ENCODE data around the gene IQGAP1.

IQGAP1 gene

GRCh38 chr15:90387534-90388461, at the start of gene IQGAP1 (continued):
- TF ChIP-seq KLF9 (tag by site-specific recombination; IDR thresholded peaks at IDR 0.05; ENCODE audit: low read depth) (peak; percentile 71; the same call in 1 of the 2 replicates), KLF7 (tag by site-specific recombination; IDR thresholded peaks at IDR 0.05; ENCODE audit: borderline replicate concordance) (peak; percentile 71; the same call in 1 of the 2 replicates), GLI4 (tag by site-specific recombination; IDR thresholded peaks at IDR 0.05) (no peak), ZSCAN30 (tag by site-specific recombination; IDR thresholded peaks at IDR 0.05) (0 out of 2 replicates have a peak, but pooled peaks have one; percentile 18), ZNF561 (tag by site-specific recombination; IDR thresholded peaks at IDR 0.05; ENCODE audit: borderline replicate concordance) (peak; percentile 23; the same call in 1 of the 2 replicates), SP7 (tag by site-specific recombination; IDR thresholded peaks at IDR 0.05) (0 out of 2 replicates have a peak, but pooled peaks have one; percentile 19), YY2 (tag by site-specific recombination; IDR thresholded peaks at IDR 0.05) (0 out of 2 replicates have a peak, but pooled peaks have one; percentile 44), SALL2 (tag by site-specific recombination; IDR thresholded peaks at IDR 0.05; ENCODE audit: borderline replicate concordance) (no peak), ZNF660 (tag by site-specific recombination; IDR thresholded peaks at IDR 0.05) (no peak), SP3 (tag by site-specific recombination; IDR thresholded peaks at IDR 0.05) (peak; percentile 95), ZBTB8A (tag by site-specific recombination; IDR thresholded peaks at IDR 0.05) (peak; percentile 60), PRDM6 (tag by site-specific recombination; IDR thresholded peaks at IDR 0.05) (no peak), IKZF3 (tag by site-specific recombination; IDR thresholded peaks at IDR 0.05) (no peak), KLF1 (tag by site-specific recombination; IDR thresholded peaks at IDR 0.05) (peak; percentile 55), ZNF324 (tag by site-specific recombination; IDR thresholded peaks at IDR 0.05) (no peak), KLF8 (tag by site-specific recombination; IDR thresholded peaks at IDR 0.05) (peak; percentile 83; the same call in 1 of the 2 replicates), ZNF701 (tag by site-specific recombination; IDR thresholded peaks at IDR 0.05) (no peak), ZNF600 (tag by site-specific recombination; IDR thresholded peaks at IDR 0.05) (no peak)
- TF ChIP-seq, protein P1, sequence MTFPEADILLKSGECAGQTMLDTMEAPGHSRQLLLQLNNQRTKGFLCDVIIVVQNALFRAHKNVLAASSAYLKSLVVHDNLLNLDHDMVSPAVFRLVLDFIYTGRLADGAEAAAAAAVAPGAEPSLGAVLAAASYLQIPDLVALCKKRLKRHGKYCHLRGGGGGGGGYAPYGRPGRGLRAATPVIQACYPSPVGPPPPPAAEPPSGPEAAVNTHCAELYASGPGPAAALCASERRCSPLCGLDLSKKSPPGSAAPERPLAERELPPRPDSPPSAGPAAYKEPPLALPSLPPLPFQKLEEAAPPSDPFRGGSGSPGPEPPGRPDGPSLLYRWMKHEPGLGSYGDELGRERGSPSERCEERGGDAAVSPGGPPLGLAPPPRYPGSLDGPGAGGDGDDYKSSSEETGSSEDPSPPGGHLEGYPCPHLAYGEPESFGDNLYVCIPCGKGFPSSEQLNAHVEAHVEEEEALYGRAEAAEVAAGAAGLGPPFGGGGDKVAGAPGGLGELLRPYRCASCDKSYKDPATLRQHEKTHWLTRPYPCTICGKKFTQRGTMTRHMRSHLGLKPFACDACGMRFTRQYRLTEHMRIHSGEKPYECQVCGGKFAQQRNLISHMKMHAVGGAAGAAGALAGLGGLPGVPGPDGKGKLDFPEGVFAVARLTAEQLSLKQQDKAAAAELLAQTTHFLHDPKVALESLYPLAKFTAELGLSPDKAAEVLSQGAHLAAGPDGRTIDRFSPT (tag by site-specific recombination; IDR thresholded peaks at IDR 0.05): 0 out of 2 replicates have a peak, but pooled peaks have one; percentile 45
- TF ChIP-seq, protein P2, sequence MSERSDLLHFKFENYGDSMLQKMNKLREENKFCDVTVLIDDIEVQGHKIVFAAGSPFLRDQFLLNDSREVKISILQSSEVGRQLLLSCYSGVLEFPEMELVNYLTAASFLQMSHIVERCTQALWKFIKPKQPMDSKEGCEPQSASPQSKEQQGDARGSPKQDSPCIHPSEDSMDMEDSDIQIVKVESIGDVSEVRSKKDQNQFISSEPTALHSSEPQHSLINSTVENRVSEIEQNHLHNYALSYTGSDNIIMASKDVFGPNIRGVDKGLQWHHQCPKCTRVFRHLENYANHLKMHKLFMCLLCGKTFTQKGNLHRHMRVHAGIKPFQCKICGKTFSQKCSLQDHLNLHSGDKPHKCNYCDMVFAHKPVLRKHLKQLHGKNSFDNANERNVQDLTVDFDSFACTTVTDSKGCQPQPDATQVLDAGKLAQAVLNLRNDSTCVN (tag by site-specific recombination; optimal IDR thresholded peaks at IDR 0.05): peak; percentile 88
- TF ChIP-seq, protein P3, sequence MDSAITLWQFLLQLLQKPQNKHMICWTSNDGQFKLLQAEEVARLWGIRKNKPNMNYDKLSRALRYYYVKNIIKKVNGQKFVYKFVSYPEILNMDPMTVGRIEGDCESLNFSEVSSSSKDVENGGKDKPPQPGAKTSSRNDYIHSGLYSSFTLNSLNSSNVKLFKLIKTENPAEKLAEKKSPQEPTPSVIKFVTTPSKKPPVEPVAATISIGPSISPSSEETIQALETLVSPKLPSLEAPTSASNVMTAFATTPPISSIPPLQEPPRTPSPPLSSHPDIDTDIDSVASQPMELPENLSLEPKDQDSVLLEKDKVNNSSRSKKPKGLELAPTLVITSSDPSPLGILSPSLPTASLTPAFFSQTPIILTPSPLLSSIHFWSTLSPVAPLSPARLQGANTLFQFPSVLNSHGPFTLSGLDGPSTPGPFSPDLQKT (IDR thresholded peaks at IDR 0.05; ENCODE audit: borderline replicate concordance, low read depth, low read length): no peak
- TF ChIP-seq, protein P4, sequence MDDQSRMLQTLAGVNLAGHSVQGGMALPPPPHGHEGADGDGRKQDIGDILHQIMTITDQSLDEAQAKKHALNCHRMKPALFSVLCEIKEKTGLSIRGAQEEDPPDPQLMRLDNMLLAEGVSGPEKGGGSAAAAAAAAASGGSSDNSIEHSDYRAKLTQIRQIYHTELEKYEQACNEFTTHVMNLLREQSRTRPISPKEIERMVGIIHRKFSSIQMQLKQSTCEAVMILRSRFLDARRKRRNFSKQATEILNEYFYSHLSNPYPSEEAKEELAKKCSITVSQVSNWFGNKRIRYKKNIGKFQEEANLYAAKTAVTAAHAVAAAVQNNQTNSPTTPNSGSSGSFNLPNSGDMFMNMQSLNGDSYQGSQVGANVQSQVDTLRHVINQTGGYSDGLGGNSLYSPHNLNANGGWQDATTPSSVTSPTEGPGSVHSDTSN (CRISPR knock-in tag; IDR thresholded peaks at IDR 0.05): peak; percentile 84; the same call in 1 of the 2 replicates

Measured in HEK293 (cell line).